HG03575 (cell line): ENCODE results near the gene MED9.
"Not testable (repeated sequence)": the region's sequence is repeated elsewhere in the genome, so short reads cannot be mapped to it uniquely, and the experiment has no call there.

Experiments used
- ATAC-seq: cut with Tn5 transposase; IDR thresholded peaks from one replicate; pipeline ENCODE4 v1.9.1; 2021; ENCODE audit not compliant: unreplicated experiment, insufficient number of reproducible peaks, low FRiP score; ENCODE audit errors: extremely low read depth

The MED9 gene

DNA sequence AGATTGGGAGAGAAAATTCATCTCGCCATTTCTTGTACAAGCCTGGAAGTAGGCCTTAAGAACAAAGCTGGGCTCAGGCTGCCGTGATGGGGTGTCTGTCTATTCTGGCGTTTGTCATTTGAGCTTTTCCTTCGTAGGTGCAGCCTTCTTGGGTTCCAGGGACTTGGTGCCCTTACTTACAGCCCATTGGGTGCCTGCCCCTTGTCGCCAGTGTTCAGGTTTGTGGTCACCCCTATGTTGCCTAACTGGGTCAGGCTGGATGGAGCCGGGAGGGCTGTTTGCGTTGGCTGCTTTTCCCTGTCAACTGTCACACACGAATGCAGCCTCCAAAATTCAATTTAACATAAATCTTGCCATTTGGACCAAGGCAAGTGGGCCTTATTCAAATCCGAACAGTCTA, 23.7 kb upstream of the MED9 start:
- ATAC-seq = no peak

DNA sequence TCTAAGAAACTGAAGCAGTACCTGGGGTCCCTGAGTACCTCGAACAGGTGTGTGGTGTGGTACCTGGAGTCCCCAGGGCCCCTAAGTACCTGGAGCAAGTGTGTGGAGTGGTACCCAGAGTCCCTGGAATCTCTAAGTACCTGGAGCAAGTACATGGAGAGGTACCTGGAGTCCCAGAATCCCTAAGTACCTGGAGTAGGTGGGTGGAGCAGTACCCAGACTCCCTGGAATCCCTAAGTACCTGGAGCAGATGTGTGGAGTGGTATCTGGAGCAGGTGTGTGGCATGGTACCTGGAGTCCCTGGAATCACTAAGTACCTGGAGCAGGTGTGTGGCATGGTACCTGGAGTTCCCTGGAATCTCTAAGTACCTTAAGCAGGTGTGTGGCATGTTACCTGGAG, 22.5 kb upstream of the MED9 start:
- ATAC-seq = no peak

DNA sequence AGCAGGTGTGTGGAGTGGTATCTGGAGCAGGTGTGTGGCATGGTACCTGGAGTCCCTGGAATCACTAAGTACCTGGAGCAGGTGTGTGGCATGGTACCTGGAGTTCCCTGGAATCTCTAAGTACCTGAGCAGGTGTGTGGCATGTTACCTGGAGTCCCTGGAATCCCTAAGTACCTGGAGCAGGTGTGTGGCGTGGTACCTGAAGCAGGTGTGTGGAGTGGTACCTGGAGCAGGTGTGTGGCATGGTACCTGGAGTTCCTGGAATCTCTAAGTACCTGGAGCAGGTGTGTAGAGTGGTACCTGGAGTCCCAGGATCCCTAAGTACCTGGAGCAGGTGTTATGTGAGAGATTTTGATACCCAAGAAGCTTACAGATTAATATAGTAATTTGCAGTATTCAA, 22.1 kb upstream of the MED9 start:
- not testable (repeated sequence) for ATAC-seq

DNA sequence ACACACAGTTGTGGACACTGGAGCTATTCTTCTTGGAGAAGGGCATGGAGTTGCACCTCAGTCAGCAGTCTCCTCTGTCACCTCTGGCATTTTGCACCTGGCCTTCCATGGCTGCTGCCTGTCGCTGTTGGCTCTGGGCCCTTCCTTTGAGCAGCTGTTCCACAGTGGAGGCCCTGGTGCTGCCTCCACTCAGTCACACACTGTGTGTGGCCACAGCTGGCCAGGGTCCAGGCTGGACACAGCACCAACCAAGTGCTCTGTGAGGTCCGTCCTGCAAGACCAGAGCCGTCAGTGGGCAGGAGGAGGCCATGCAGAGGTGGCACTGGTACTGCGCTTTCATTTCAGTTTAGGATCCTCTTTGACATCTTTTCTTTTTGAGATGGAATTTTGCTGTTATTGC, 21.6 kb upstream of the MED9 start:
- ATAC-seq = no peak

DNA sequence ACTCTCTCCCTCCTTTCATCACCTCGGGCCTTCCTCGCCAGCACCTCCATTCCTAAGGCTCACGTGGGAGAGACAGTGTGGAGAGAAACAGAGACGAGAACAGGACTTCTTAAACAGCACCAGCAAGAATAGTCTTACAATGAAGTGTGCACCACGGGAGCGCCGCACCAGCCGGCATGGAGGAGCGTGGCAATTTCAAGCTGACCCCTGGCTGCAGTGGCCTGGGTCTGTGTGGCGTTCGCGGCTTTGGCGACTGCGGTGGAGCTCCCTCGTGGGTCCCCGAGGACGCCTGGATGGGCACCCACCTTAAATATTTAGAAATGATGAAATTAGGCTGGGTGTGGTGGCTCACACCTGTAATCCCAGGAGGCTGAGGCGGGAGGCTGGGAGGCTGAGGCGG, 20.5 kb upstream of the MED9 start:
- no peak for ATAC-seq

DNA sequence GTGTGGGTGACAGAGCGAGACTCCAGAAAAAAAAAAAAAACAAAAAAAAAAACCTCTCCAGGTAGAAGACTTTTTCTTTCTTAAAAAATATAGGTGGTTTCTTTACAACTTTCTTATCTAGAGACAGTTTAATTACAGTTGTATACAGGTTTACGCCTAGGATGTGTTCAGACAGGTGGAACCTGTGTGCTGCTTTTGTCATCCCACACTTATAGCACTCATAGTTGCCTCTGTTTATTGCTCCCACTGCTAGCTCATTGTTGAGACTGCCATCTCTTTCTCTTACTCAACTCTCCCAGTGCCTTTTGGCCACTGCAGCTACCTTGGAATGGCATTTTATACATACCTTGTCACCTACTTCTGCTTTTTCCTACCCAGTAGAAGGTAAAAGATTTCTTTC, 19.1 kb upstream of the MED9 start:
- no peak for ATAC-seq

DNA sequence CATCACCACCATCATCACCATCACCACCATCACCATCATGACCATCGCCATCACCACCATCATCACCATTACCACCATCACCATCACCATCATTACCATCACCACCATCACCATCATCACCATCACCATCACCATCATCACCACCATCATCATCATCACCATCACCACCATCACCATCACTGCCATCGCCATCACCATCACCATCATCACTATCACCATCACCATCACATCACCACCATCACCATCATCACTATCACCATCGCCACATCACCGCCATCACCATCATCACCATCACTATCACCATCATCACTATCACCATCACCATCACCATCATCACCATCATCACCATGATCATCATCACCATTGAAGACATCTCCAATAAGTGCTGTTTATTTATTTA, 16.8 kb upstream of the MED9 start:
- ATAC-seq = no peak

DNA sequence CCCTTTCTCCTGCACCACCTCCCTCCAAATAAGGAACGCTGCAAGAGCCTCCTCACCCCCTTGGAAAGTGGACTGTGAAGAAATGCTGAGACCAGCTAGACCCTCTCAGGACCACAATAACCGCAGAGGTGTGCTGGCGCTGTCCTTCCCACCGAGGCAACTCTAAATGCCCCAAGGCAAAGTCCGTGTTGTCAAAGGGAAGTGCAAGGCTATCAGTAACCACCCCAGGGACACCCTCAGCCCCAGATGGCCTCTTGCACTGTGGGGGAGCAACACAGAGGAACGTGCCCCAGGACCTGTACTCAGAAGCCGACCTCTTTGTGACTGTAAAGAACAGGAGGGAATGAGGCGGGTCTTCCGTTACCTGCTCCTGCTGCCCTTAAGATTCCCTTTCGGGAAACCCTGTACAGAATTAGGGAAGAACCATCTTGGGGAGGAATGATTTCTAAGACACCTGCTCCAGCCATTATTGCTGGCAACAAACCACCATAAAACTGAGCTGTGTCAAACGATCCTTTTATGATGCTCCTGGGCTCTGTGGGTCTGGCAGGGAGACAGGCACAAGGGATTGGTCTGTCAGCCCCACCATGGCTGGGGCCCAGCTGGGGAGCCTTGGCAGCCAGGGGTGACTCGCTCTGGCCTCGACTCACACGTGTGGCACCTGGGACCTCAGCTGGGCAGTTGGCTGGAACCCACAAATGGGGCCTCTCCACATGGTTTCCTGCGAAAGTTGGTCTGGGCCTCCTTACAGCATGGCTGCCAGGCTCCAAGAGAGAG, 14.6 kb upstream of the MED9 start:
- ATAC-seq = no peak

DNA sequence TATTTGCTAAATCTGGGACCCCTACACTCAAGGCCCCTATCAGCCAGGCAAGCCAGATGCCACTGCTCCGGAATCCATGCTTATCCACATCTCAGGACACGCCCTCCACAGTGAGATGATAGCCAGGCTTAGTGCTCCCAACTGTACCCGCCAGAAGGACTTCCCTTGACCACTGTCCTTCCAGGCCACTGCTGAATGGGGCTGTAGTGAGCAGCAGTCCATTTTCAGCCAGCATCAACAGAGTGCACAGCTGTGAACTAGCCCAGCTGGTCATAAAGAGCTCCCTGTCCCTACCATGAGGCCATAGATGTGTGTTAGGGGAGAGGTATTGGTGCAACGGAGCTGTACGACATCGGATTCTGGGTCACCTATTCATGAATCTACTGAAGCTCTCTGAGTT, 13.0 kb upstream of the MED9 start:
- no peak for ATAC-seq

DNA sequence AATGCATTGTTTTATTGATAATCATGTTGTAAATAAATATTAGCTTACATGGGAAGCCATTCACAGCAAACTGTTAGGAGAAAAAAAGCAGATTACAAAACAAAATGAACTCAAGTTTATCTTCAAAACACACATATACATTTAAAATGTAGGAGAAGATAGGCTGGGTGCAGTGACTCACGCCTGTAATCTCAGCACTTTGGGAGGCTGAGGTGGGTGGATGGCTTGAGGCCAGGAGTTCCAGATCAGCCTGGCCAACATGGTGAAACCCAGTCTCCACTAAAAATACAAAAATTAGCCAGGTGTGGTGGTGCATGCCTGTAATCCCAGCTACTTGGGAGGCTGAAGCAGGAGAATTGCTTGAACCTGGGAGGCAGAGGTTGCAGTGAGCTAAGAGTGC, 10.9 kb upstream of the MED9 start:
- ATAC-seq = not testable (repeated sequence)

DNA sequence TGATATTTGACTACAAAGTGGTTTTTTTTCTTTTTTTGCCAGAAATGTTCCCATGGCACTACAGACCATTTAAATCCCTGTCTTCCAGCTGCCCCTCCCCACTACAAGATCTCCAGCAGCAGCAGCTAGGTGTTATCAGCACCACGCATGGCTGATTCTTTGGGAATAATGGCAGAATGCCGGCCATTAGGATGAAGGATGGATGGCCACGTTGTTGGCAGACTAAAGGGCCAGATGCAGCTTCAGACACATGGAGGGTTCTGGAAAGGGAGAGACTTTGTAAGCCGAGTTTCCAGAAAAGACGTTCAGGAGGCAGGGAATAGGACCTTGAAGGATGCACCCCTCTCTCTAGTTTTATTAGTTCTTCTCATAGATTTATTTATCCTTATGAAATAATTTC, 10.3 kb upstream of the MED9 start:
- no peak for ATAC-seq

DNA sequence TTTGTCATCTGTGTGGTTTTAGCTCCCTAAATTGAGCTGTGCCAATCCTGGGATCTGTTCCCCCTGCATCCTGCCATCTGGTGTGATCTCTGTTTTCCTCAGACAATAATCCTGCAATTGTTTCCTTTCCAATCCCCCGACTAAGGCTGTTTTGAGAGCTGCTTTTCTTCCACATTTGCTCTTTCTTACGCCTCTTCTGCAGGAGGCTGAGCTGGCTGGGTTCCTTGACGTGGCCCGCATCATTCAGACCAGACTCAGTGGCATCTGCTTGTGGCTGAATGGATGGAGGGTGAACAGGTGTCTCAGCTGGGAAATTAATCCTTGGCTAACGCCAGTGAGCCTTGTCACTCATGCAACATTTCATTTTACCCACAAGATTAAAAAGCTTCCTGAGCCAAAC, 9.8 kb upstream of the MED9 start:
- ATAC-seq = no peak

DNA sequence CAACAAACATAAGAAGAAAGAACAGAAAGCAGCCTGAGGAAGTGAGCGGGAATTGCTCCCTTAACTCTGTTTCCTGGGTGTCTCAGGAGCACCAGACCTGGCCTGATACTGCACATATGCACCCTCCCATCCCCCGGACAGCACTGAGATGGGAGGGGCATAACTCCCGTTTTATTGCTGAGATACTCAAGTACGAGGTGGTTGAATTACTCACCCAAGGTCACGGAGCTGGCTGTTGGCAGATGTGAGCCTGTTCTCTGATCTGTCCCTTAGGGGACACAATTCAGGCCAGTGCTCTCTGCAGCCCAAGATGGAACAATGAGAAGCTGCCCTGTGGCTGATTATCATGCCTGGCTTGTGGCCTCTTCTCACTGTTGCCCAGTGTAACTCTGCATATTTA, 9.1 kb upstream of the MED9 start:
- ATAC-seq = no peak

DNA sequence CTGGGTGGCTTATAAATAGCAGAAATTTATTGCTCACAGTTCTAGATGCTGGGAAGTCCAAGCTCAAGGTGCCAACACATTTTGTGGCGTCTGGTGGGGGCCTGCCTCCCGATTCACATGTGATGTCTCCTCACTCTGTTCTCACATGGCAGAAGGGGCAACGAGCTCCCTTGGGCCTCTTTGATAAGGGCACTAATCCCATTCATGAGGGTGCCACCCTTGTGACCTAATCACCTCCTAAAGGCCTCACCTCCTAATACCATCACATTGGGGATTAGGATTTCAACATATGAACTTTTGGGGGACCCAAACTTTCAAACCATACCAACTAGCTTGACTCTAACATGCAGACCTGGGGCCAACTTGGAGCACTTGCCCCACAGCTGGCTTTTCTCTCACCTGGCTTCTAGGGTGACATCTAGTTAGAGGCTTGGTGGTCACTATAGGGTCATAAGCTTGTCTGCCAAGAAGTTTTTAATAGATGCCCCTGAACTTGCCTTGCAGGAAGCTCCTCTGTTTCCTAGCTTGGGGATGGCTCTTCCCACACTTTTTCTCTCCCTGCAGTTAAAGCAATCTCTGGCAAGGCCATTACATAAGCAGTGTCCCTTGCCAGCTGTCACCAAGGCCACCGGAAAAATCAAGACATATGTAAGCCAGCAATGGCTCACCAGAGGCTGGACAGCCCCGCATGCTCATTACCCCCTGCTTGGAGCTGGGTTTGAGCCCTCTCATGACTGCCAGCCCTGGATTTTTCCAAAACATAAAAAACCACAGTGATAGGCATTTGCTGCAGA, 8.4 kb upstream of the MED9 start:
- no peak for ATAC-seq

DNA sequence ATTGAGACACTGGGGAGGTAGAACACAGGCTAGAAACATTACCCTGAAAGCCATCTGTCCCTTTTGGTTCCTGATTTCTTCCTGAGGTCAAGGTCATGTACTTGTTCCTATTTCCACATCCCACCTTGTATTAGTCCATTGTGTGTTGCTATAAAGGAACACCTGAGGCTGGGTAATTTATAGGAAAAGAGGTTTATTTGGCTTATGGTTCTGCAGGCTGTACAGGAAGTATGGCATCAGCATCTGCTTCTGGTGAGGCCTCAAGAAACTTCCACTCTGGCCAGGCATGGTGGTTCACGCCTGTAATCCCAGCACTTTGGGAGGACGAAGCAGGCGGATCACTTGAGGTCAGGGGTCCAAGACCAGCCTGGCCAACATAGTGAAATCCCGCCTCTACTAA, 7.4 kb upstream of the MED9 start:
- ATAC-seq = no peak

DNA sequence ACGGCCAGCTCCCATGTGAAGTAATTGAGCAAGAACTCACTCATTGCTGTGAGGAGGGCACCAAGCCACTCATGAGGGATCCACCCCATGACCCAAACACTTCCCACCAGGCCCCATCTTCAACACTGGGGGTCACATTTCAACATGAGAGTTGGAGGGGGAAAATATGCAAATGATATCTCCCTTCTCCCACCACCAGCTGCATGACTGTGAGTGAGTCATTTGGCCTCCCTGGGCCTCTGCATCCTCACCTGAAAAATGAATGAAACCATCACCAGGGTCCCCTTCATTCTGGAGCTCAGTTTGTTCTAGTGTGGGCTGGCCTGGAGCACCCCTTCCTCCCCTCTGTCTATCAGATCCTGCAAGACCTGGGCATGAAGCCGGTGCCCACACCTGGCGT, 6.8 kb upstream of the MED9 start:
- ATAC-seq = no peak

DNA sequence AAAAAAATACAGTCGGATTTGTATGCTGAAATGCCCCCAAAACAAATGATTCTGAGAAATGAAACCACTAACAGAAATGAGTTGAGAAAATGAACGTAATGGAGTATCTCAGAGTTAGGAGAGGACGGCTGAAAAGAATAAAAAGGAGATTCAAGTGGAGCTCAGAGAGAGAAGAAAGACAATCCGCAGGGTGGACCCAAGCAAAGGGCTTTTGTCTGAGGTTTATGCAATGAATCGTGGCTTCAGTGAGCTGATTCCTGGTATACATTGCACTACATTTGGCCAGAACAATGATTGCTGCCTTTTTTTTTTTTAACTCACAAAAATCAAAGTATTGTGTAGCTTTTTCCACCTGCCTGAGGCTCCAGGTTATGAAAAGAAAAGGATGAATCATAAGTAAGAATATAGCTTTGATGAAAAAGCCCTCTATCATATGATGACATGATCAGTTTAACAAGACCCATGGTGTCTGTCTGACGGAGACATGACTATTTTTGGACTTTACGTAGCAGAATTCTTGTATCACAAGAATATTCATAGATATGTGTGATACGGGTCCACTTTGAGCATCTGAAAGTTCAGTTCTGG, 4.4 kb upstream of the MED9 start:
- no peak for ATAC-seq

DNA sequence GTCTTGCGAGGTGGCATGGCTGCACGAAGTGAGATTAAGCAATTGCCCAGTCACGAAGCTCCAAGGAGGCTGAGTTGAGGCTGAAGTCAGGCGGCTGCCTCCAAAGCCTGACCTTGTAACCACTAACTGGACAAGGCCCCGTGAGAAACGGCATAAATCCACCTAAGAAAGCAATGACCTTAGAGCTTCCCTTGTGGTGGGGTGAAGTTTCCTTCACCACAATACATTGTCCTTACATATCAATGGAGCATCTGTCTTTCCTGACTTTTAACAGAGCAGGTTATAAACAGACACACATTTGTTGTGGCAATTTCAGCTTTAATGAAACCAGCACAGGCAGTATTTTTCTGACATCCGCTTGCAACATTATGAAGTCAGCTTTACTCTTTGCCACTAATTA, 2.5 kb upstream of the MED9 start:
- no peak for ATAC-seq

DNA sequence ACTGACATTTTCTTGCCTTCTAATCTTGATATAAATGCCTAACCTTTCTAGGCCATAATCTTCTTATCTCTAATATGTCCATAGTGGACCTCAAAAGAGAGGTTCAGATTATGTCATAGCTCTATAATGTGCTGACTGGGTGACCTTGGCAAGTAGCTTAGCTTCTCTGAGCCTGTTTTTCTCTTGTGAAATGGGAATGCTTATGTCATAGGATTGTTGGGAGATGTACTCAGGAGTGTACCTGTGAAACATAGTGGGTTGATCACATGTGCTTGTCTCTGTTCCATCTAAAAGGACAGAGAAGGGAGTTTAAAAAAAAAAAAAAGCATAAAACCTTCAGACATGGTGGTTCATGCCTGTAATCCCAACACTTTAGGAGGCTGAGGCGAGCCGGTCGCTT, 2.4 kb downstream of the MED9 start:
- no peak for ATAC-seq

DNA sequence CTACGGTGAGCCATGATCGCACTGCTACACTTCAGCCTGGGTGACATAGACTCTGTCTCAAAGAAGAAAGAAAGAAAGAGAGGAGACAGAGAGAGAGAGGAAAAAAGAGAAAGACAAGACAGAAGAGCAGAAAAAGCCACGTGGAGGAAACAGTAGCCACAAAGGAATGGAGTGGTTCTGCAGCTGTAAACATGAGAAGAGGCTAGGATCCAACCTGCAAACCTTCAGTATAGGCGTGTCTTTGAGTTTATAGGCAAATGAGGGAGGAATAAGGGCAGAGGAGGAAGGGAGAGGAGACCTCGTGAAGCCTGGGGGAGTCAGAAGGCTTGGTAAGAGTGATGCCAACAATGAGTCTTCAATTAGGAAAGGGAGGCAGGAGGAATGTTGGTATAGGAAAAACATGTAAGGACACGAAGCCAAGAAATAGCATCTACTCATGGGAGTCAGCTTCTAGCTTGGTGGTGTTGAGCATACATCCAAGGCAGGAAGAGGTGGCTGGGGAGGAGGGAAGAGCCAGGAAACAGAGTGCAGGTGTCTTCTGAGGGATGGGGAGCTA, 3.9 kb downstream of the MED9 start:
- ATAC-seq = no peak
